K562 (cell line): ENCODE results near the gene METRN. TPM values are rescaled to one million over a fixed set of nuclear protein-coding genes. Genes with fewer than 3 reads are reported as not detected.

Experiments
- ATAC-seq: fragments of 200-7000 bp; cut with Tn5 transposase; 3 replicates; pipeline ENCODE4 v1.9.1; 2020; ENCODE audit warnings: moderate library complexity
- BruUV-seq: library from RNA; stranded (reverse); fragments of 400-500 nt; replicated peaks from 2 replicates; lab custom pipeline; 2021; lab: Mats Ljungman, UMichigan
- CTCF ChIA-PET: fragments of 300-600 bp; formaldehyde crosslinking; extraction: SDS; loops from one replicate; lab custom pipeline; 2021; ENCODE audit warnings: low intra/inter-chr PET ratio; lab: Yijun Ruan, JAX
- POLR2A ChIA-PET: fragments of 300-600, 350-650 bp; sonication (Branson Sonifier 250); formaldehyde crosslinking; extraction: SDS; loops from one replicate; lab custom pipeline; 2021; ENCODE audit warnings: antibody characterized with exemption, inconsistent platforms; lab: Yijun Ruan, JAX
- DNase-seq, 4 experiments: peaks; one replicate each; pipeline versions ENCODE4 v3.0.0 to v3.0.0-alpha.2; 2011 to 2018; ENCODE audit warnings: low spot score in 3 of 4, mixed read lengths in 3 of 4; ENCODE audit errors: extremely low read depth in 1 of 4
- FAIRE-seq: peaks from 2 replicates; lab custom pipeline; 2011; peaks lifted over from hg19 to GRCh38; lab: Jason Lieb, UNC
- H2AFZ ChIP-seq: 2 replicates; pipeline ENCODE4 v1.6.0; 2011; ENCODE audit warnings: low read depth, low read length, control low read depth, inconsistent platforms
- H3K27ac ChIP-seq: fragments of 200-600 bp; 3 replicates; pipeline ENCODE4 v1.8.0; 2011; ENCODE audit warnings: low read depth, mild to moderate bottlenecking, control low read depth, inconsistent platforms, low read length, moderate library complexity, mixed read lengths; ENCODE audit errors: extremely low read depth
- H3K27me3 ChIP-seq, 2 experiments: fragments of 300-600 bp in 1 of 2; 2 replicates in 1 of 2; 3 replicates in 1 of 2; pipeline versions ENCODE4 v1.6.0 to v1.8.0; 2011; ENCODE audit warnings: inconsistent platforms in 2 of 2, low read length in 2 of 2, mild to moderate bottlenecking in 1 of 2, mixed read lengths in 1 of 2, moderate library complexity in 1 of 2; ENCODE audit not compliant: control insufficient read depth in 2 of 2, insufficient read depth in 2 of 2
- H3K36me3 ChIP-seq: fragments of 300-600 bp; 3 replicates; pipeline ENCODE4 v1.8.0; 2011; ENCODE audit warnings: mild to moderate bottlenecking, low read length, inconsistent platforms; ENCODE audit not compliant: control insufficient read depth, insufficient read depth
- H3K4me1 ChIP-seq, 2 experiments: fragments of 200-600 bp in 1 of 2; replicated peaks in 1 of 2; 2 replicates in 1 of 2; 3 replicates in 1 of 2; pipeline versions ENCODE4 v1.5.1 to v1.8.0; 2011; ENCODE audit warnings: inconsistent platforms in 2 of 2, low read length in 2 of 2, mild to moderate bottlenecking in 1 of 2, mixed read lengths in 1 of 2, moderate library complexity in 1 of 2; ENCODE audit not compliant: control insufficient read depth in 2 of 2, insufficient read depth in 2 of 2
- H3K4me2 ChIP-seq: 2 replicates; pipeline ENCODE4 v1.6.1; 2011; ENCODE audit warnings: low read length, control low read depth, inconsistent platforms, mixed read lengths; ENCODE audit not compliant: insufficient read depth
- H3K4me3 ChIP-seq: fragments of 200-600 bp; sonication (generic), shearing (Covaris generic); 2 replicates; pipeline ENCODE4 v1.5.1; 2016; ENCODE audit warnings: control low read depth, inconsistent platforms
- H3K79me2 ChIP-seq: fragments of 200-600 bp; 3 replicates; pipeline ENCODE4 v1.8.0; 2011; ENCODE audit warnings: low read length, inconsistent platforms; ENCODE audit not compliant: control insufficient read depth, insufficient read depth
- H3K9ac ChIP-seq, 2 experiments: 2 replicates each; pipeline versions ENCODE4 v1.6.0 to v1.6.1; 2011; ENCODE audit warnings: low read depth in 2 of 2, low read length in 2 of 2, control low read depth in 1 of 2, inconsistent platforms in 1 of 2, mild to moderate bottlenecking in 1 of 2, mixed read lengths in 1 of 2; ENCODE audit not compliant: insufficient read depth in 1 of 2
- H3K9me1 ChIP-seq: one replicate; pipeline ENCODE4 v1.6.0; 2011; ENCODE audit warnings: inconsistent platforms, mild to moderate bottlenecking, low read length, moderate library complexity; ENCODE audit not compliant: control insufficient read depth, insufficient read depth
- H3K9me3 ChIP-seq: replicated peaks from 2 replicates; pipeline ENCODE4 v1.5.1; 2011; ENCODE audit warnings: low read depth, low read length, inconsistent platforms; ENCODE audit not compliant: control insufficient read depth, insufficient read depth
- H4K20me1 ChIP-seq: replicated peaks from 2 replicates; pipeline ENCODE4 v1.6.1; 2011; ENCODE audit warnings: low read length, inconsistent platforms, mixed read lengths; ENCODE audit not compliant: control insufficient read depth, insufficient read depth
- CEBPZ ChIP-seq: fragments of 150-350 bp; IDR thresholded peaks from 2 replicates; pipeline ENCODE4 v1.6.1; 2014; ENCODE audit warnings: low read depth, mild to moderate bottlenecking, low read length, borderline replicate concordance
- EHMT2 ChIP-seq: fragments of 450-650 bp; IDR thresholded peaks from 2 replicates; pipeline ENCODE4 v1.6.1; 2018; ENCODE audit warnings: antibody characterized with exemption
- SMARCA5 ChIP-seq: fragments of 450-650 bp; IDR thresholded peaks from 2 replicates; pipeline ENCODE4 v1.6.1; 2016
- VEZF1 ChIP-seq: fragments of 200-800 bp; sonication (Bioruptor generic); IDR thresholded peaks from 2 replicates; pipeline ENCODE4 v1.6.1; 2017; ENCODE audit warnings: missing genetic modification characterization, missing compliant biosample characterization
- WGBS: fragments of 100-300 bp; shearing (Covaris generic); methylation state at CpG from one replicate; pipeline ENCODE4 v1.1.6; 2016; ENCODE audit warnings: low coverage, mixed read lengths; ENCODE audit not compliant: insufficient coverage; ENCODE audit errors: missing lambda C conversion rate; 5-methylcytosine and 5-hydroxymethylcytosine counted together
- in situ Hi-C: fragments of 300-500 bp; cut with MboI; formaldehyde crosslinking; loops from 4 replicates; pipeline ENCODE4 v1.15.0; 2018; ENCODE audit warnings: inconsistent platforms, mixed read lengths
- intact Hi-C: fragments of 100-400 bp; cut with micrococcal nuclease; formaldehyde crosslinking; loops from 2 replicates; pipeline ENCODE4 v1.14.2; 2022
- polyA plus RNA-seq, 8 experiments: library from polyadenylated mRNA; depleted of rRNA in 4 of 8; stranded (reverse) in 5 of 8; unstranded in 3 of 8; fragments of >200 nt; fragmentation: Nextera tagmentation in 2 of 8; fragmentation: Illumina TruSeq in 1 of 8; extraction: Ambion mirVana in 2 of 8; extraction: Trizol in 1 of 8; gene quantifications; 2 replicates each; pipeline versions ENCODE4 v1.2.1 to v1.2.3, GENCODE V29; 2011 to 2014; ENCODE audit warnings: inconsistent platforms in 1 of 8, missing spikeins in 1 of 8
- total RNA-seq, 7 experiments: library from RNA; depleted of rRNA in 6 of 7; stranded (reverse); fragments of >200 nt in 6 of 7; fragmentation: Illumina TruSeq in 2 of 7; extraction: Trizol in 2 of 7; gene quantifications; 2 replicates each; pipeline versions ENCODE4 v1.2.1 to v1.2.3, GENCODE V29; 2011 to 2021; ENCODE audit warnings: low replicate concordance in 1 of 7

Gene METRN
- total and polyA plus RNA-seq, 9 of the 15 experiments (the other 6 are each of a cell fraction or from before 2014, with no cell fraction given) = 0.20 to 89.8 (median 15.4) TPM

GRCh38 chr16:704047-704446, 10.9 kb upstream of the METRN start (continued):
- TF ChIP-seq VEZF1 (CRISPR knock-in tag) (no peak), SMARCA5 (no peak), CEBPZ (no peak)

- DNase-seq = no peak
- H3K79me2 ChIP-seq = no peaks in the 10 kb centered on the region
- CTCF ChIA-PET = no interaction called here
- H3K9ac ChIP-seq = 0 out of 4 replicates have a peak overlapping the region, but pooled peaks of 1 of the 2 experiments have one; percentile 26
- H2AFZ ChIP-seq = no peak overlapping the region
- H3K4me1 ChIP-seq = peaks cover 0 to 65% of the 10 kb centered on the region in 2 experiments; a peak in 3 of 5 replicates
- POLR2A ChIA-PET = interaction anchor here (1.1 to 1.4 kb wide), 2 partner anchors 16 to 36 kb away, joined by 3 to 5 read pairs; partner anchors contain the start of genes ANTKMT and CIAO3
- H3K9me3 ChIP-seq = no peaks in the 10 kb centered on the region
- BruUV-seq = no TSS peak
- peaks cover 8 to 59% of the 10 kb centered on the region in 2 experiments; a peak in 4 of 5 replicates for H3K27me3 ChIP-seq
- no peak overlapping the region for H3K4me2 ChIP-seq
- H3K27ac ChIP-seq = no peak overlapping the region
- WGBS = 38% methylated on average over 37 of the region's 50 CpGs
- intact Hi-C loops (no loop called here), in situ Hi-C loops (no loop called here)
- peaks cover 6% of the 10 kb centered on the region for H3K9me1 ChIP-seq
- H4K20me1 ChIP-seq = peaks cover 41% of the 10 kb centered on the region
- no peak for FAIRE-seq
- H3K36me3 ChIP-seq = no peaks in the 10 kb centered on the region
- peak; percentile 23; the same call in 2 of the 3 replicates for ATAC-seq
- no peak overlapping the region for H3K4me3 ChIP-seq
- peak; percentile 73; the same call in 1 of the 2 replicates for TF ChIP-seq EHMT2
These were observed 10.2 kb upstream of the METRN start for GRCh38 chr16:704552-705380.
